LHCN-M2 (cell line): ENCODE measurements around the gene SAAL1. TPM values are rescaled to one million over a fixed set of nuclear protein-coding genes. Genes with fewer than 3 reads are reported as not detected.
"Not testable (repeated sequence)": the region's sequence is repeated elsewhere in the genome, so short reads cannot be mapped to it uniquely, and the experiment has no call there.

Source experiments
- DNase-seq: peaks from one replicate; pipeline ENCODE4 v3.0.0-alpha.2; 2012; ENCODE audit warnings: low read depth
- polyA plus RNA-seq: library from polyadenylated mRNA; unstranded; fragments of >200 nt; gene quantifications from one replicate; pipeline ENCODE4 v1.2.1, GENCODE V29; 2012; ENCODE audit warnings: missing spikeins
- total RNA-seq: library from RNA; depleted of rRNA; stranded (reverse); fragments of >200 nt; gene quantifications from 2 replicates; pipeline ENCODE4 v1.2.3, GENCODE V29; 2014; rRNA removed

The SAAL1 gene
- total RNA-seq, result 23.8 and 28.8 TPM in 2 replicates
- 12.8 TPM for polyA plus RNA-seq

- peak; percentile 78 for DNase-seq
These were observed at the start of gene SAAL1 for GRCh38 chr11:18105802-18106574. Gene SAAL1 (minus strand): TSS chr11:18106082. CDS start chr11:18106041, 41 bp downstream.

GRCh38 chr11:18151581-18151980 is 45.7 kb upstream of the SAAL1 start:
- DNase-seq, result no peak

- no peak for DNase-seq
These were observed 40.0 kb upstream of the SAAL1 start for GRCh38 chr11:18145837-18146236.

- DNase-seq, result no peak
These were observed 39.1 kb upstream of the SAAL1 start for GRCh38 chr11:18145025-18145424.

GRCh38 chr11:18144243-18144642 is 38.4 kb upstream of the SAAL1 start:
- DNase-seq, result peak; percentile 57

- DNase-seq, result no peak
These were observed 34.3 kb upstream of the SAAL1 start for GRCh38 chr11:18140145-18140544.

- no peak for DNase-seq
These were observed 31.4 kb upstream of the SAAL1 start for GRCh38 chr11:18137186-18137800.

GRCh38 chr11:18135308-18135707 is 29.4 kb upstream of the SAAL1 start:
- DNase-seq, result no peak

- no peak for DNase-seq
These were observed 26.5 kb upstream of the SAAL1 start, which contains the start of gene MRGPRX3 for GRCh38 chr11:18132341-18132740. Gene MRGPRX3 (plus strand): TSS chr11:18132571. CDS start chr11:18137203, 4,632 bp downstream.

- not testable (repeated sequence) for DNase-seq
These were observed 25.2 kb upstream of the SAAL1 start for GRCh38 chr11:18131115-18131514.

GRCh38 chr11:18121331-18121828 is 15.5 kb upstream of the SAAL1 start:
- DNase-seq, result not testable (repeated sequence)

GRCh38 chr11:18115360-18116127 is 9.7 kb upstream of the SAAL1 start:
- peak; percentile 63 for DNase-seq

GRCh38 chr11:18111005-18111404 is 5.1 kb upstream of the SAAL1 start:
- no peak for DNase-seq

- DNase-seq, result no peak
These were observed 2.4 kb upstream of the SAAL1 start for GRCh38 chr11:18108254-18108653.

- peak; percentile 13 for DNase-seq
These were observed 806 bp upstream of the SAAL1 start for GRCh38 chr11:18106688-18107087.

- no peak for DNase-seq
These were observed 638 bp downstream of the SAAL1 start for GRCh38 chr11:18105086-18105801.

GRCh38 chr11:18100926-18101656 is 4.8 kb downstream of the SAAL1 start:
- DNase-seq, result no peak

- DNase-seq, result no peak
These were observed 11.9 kb downstream of the SAAL1 start for GRCh38 chr11:18093959-18094358.

- no peak for DNase-seq
These were observed 14.2 kb downstream of the SAAL1 start for GRCh38 chr11:18091731-18092130.

GRCh38 chr11:18088966-18089365 is 16.9 kb downstream of the SAAL1 start:
- no peak for DNase-seq

GRCh38 chr11:18088366-18088765 is 17.5 kb downstream of the SAAL1 start:
- DNase-seq, result no peak
